HG03442 (cell line): ENCODE data around the gene OLFM1.

Source experiments
- ATAC-seq: cut with Tn5 transposase; IDR thresholded peaks from one replicate; pipeline ENCODE4 v1.9.1; 2021; ENCODE audit warnings: mild to moderate bottlenecking, moderate library complexity; ENCODE audit not compliant: unreplicated experiment

Gene OLFM1

GRCh38 chr9:135087489-135087792 lies at the start of gene OLFM1:
Gene OLFM1 (plus strand): TSS chr9:135087668. CDS start chr9:135087990, 322 bp downstream.
- ATAC-seq, result no peak

DNA sequence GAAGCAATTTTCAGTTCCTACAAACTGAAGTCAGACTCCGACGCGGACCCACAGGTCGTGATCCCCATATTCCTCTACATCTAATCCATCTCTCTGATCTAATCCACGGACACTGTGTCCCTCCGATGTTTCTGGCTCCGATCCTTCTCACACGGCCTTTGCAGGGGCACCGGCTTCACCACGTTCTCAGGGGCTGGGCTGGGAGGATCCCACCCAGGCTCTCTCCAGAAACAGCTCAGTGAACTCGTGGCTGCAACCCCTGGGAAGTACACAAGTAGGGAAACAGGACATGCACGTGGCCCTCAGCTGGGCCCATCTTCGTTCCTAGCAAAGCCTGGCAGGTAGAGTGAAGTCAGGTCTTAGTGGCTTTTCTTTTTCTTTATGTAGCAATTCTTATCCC lies 49.1 kb upstream of the OLFM1 start:
- ATAC-seq, result no peak

DNA sequence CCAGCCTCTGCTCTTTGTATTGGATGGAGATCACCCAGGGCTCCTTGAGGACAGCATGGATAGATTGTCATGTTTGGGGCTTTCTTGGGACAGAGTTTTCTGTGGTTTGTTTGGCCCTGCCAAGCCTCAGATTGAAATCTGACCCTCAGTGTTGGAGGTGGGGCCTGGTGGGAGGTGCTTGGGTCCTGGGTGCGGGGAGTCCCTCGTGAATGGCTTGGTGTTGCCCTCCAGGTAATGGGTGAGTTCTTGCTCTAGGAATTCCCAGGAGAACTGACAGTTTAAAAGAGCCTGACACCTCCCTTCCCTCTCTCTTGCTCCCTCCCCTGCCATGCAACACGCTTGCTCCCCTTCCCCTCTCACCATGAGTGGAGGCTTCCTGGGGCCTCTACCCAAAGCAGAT lies 48.6 kb upstream of the OLFM1 start:
- no peak for ATAC-seq

DNA sequence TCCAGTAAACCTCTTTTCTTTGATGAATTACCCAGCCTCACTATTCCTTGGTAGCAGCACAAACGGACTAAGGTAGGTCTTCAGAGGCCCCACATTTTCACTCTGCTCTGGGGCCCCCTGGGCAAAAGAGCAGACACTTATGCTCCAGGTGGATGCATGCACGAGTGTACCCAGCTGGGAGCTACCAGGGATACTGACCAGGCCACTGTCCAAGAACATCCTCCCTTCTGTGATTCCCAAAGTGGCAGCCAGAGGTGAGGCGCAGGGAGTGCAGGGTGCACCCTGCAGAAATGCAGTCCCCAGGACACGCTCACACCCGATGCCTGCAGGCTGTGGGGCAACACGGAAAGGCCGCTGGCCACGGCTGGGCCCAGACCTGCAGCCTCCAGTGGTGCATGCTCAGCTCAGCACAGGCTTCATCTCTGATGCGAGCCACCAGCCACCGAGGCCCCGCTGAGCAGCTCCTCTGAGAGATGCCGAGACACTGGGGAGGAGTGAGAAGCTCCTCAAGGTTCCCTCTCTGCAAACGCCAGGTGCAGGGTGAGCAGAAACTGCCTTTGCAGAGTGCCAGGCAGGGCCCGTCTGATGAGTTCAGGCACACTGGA lies 48.1 kb upstream of the OLFM1 start:
- no peak for ATAC-seq

DNA sequence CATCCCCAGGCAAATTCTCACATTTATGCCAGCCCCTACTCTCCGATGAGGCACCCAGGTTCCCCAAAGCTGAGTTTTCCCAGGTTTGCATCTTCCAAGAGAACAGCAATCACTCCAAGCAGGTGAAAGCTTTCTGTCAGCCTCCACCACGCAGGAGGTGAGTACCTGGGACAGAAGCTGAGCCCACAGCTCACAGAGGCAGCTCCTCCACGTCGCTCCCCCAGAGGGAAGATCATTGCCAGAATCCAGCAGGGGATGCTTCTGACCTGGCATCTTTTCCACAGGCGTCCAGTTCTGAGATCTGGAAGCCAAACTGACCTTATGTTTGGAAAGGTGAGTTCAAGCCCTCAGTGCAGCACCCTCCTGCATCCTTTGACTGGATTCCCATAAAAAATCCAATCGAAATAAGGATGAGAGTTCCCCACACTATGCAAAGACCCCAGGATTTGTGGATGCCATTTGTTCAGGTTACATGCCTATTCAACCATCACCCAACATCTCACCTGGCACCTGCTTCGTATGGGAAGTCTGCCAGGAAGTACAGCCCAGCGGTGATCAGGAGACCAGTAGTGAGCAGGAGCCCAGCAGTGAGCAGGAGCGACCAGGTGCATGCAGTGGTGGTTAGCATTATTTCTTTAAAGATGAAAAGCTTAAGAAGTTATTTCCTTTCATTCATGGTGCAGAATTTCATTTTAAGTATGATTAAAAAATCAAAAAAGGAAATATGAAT lies 47.4 kb upstream of the OLFM1 start:
- no peak for ATAC-seq

DNA sequence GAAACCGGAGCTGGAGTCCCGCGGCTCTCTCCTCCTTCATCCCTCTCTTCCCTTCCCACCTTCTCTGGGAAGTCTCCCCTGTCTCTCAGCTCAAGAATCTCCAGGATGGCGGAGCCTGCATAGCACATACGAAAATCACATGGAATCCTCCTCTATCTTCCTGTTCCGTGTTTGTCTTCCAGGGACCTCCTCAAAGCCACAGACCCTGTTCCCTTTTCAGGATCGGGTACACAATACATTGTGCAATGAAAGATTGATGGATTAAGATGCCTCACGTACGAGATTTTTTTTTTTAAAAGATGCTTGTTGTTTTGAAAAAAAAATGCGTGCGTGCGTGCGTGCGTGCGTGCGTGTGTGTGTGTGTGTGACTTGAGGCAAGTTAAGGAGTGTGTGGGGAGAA lies 46.6 kb upstream of the OLFM1 start:
- no peak for ATAC-seq

DNA sequence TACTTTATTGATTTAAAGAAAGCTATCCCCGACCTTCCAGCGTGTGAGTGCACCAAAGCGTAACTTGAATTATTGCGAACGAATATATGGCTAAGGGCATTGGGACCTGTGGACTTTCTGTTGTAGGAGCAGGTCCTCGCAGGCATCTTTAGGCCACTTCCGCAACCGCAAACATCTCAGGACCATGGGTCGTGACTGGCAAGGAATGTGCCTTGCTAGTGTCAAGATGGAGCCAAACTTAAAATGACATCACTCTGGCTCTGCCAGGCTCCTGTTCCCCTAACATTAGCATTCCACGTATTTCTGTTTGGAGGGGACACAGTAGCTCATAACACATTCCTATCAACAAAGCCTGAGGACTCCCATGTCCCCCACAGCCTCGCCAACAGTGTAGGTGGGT lies 44.1 kb upstream of the OLFM1 start:
- ATAC-seq, result no peak

DNA sequence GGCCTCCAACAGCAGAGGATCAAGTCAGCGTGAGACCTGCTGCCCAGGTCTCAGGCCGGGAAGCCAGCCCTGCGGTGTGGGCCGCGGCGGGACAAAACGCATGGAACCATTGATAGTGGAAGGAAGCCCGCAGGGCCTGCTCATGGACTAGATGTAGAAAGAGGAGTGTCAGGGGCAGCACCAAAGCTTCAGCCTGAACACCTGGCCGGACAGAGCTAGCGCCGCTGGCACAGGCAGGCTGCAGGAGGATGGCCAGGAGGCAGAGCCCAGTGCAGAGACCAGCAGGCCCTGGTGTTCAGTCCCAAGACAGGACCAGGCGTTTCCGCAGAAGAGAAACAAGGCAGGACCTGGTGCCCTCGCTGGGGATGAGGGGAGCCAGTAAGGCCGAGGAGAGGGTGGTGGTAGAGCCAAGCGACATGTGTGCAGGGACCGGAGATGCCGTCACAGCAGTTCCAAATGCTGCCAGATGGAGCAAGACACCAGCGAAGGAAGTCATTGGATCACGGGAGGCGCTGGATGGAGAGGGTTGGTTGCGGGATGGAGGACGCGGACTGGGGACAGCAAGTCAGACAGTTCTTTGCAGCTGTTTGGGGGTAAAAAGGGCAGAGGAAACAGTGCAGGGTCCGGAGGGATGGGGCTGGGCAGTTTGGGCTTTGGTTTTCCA lies 42.1 kb upstream of the OLFM1 start:
- ATAC-seq, result no peak

GRCh38 chr9:135045928-135046738 lies 41.3 kb upstream of the OLFM1 start:
- ATAC-seq, result no peak

DNA sequence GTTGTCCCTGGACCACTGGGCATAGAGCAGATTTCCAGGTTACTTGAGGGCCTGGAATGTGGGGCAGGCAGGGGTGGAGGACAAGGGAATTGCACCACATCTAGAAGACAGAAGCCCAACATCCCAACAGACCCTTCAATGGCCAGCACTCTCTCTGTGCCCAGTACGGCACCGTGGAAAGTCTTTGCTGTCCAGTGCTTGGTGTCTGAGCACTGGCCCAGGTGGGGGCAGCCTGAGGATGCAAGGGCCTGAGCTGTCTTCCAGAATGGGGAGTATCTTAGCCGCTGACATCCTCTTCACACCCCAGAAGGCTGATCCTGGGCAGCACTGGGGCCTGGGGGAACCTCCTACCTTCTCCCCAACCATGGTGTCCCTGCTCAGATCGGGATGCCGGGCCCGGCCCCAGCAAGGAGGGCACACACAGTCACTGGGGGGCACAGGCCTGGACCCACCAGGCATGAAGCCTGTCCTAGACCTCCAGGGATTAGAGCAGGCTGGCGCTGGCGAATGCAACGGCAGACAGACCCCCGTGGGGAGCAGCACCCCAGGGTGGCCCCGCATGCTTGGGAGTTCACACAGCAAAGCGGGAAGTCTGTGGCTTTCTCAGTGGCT lies 40.6 kb upstream of the OLFM1 start:
- no peak for ATAC-seq

- no peak for ATAC-seq
Measured at GRCh38 chr9:135047521-135047920, 39.9 kb upstream of the OLFM1 start.

DNA sequence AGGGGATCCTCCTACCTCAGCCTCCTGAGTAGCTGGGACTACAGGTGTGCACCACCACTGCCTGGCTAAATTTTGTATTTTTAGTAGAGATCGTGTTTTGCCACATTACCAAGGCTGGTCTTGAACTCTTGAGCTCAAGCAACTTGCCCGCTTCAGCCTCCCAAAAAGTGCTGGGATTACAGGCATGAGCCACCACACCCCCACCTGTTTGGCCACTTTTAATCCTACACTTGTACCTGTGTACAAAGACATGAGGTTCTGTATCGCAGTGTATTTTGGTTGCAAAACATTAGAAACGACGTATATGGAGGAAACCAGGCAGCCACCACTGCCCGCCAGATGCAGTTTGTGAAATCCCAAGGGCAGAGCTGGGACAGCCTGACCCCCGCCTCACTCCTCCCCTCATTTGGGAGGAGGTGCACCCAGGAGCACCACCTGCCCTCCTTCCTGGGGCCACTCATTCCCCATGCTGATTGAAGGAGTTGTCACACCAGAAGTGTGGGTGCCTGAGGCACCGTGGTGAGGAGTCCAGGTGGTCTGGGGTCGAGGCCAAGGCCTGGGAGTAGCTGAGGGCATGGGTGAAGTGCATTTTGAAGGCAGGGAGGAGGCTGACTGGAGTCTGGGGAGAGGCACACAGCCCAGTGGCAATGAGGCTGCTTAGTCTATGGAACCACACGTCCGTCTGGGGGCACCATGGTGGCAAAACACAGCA lies 39.3 kb upstream of the OLFM1 start:
- no peak for ATAC-seq

GRCh38 chr9:135048758-135049444 lies 38.6 kb upstream of the OLFM1 start:
- ATAC-seq, result no peak

DNA sequence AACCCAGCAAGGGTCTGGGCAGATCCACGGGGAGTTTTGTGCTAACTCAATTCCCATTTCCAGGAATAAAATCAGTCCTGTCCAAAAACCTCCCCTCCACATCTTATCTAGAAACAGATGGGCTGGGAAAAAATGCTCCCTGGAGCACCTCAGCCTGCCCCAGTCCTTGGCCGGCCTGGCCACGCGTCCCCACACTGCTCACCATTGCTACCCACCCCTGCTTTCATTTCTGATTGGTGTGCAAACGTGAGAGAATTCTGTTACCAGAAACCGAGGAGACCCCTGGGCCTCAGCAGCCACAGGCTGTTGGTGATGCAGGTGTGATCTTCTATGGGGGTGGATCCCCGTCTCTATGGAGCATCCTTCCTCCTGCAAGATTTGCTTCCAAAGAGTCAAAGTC lies 38.0 kb upstream of the OLFM1 start:
- no peak for ATAC-seq

GRCh38 chr9:135050072-135050990 lies 37.1 kb upstream of the OLFM1 start:
- no peak for ATAC-seq

DNA sequence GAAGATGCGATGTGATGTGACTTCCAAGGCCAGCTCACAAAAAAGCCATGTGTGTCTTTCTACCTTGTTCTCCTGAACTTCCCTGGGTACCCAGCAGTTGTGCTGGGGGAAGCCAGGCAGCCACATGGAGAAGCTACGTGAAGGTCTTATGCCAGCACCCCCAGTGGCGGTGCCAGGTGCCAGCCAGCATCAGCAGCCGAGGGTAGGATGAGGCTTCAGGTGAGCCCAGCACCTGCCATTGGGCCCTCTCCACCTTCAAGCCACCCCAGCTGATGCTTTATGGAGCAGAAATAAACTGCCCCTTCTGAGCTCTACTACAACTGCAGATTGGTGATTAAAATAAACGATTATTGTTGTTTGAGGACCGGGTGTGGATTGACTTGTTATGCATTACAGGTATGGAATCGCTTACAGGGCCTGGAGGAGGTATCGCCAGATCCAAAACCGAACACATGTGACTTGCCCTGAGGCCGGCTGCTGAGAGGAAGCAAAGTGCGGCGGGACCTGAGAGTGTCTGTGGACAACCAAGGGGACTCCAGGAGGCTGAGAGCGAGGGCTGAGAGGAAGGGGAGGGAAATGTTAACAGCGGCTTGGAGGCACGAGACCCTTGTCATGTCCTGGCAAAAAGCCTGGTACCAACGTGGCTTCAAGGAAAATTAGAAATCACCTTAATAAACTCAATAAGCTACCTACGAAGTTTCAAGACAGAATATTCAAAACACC lies 36.0 kb upstream of the OLFM1 start:
- ATAC-seq, result no peak

DNA sequence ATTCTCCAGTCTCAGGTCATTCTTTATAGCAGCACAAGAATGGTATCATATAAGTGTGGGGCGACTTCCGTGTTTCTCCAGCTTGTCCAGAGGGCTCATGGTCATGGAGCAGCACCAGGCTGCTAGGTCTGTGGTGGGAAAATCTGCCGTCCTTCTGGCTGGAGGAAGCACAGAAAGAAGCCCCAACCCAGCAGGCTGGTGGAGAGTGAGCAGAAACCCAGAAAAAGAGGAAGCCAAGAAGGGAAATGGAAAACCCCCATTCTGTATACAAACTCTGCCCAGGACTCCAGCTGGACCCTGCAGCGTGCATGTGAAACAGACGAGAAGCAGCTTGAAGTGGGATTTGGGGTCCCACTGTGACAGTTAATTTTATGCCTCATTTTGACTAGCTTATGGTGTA lies 34.3 kb upstream of the OLFM1 start:
- no peak for ATAC-seq

GRCh38 chr9:135055181-135055580 lies 32.3 kb upstream of the OLFM1 start:
- no peak for ATAC-seq
